ENCODE results near the gene BATF2. TPM values are rescaled to one million over a fixed set of nuclear protein-coding genes. Genes with fewer than 3 reads are reported as not detected.

BATF2 gene
- total RNA-seq, 1 experiment from 2014 or later = 0.72 TPM

- H3K4me3 Mint-ChIP-seq = peak overlapping the region; percentile 80 to 91
- Histone ChIP-seq H3K18ac (ENCODE audit: insufficient read length, low read depth, low read length) (no peak overlapping the region), H3K14ac (ENCODE audit: insufficient read depth, low read length) (no peak overlapping the region), H3T11ph (ENCODE audit: low read length) (no peak overlapping the region), H2AK5ac (ENCODE audit: insufficient read length, low read length) (no peak overlapping the region), H4K8ac (replicated peaks; ENCODE audit: insufficient read length, low read depth, low read length) (no peak overlapping the region), H4K91ac (ENCODE audit: insufficient read length, low read depth, low read length) (no peak overlapping the region), H4K20me1 (ENCODE audit: control insufficient read depth, insufficient read depth, insufficient read length) (no peaks in the 10 kb centered on the region), H3K79me2 (ENCODE audit: insufficient read depth, low read length) (peaks cover 2% of the 10 kb centered on the region; the same call in 1 of the 2 replicates), H4K5ac (ENCODE audit: insufficient read length, low read depth, low read length) (no peak overlapping the region), H3K23ac (ENCODE audit: insufficient read length, low read depth, low read length) (no peak overlapping the region), H2BK5ac (ENCODE audit: insufficient read length, low read length) (no peak overlapping the region), H2BK20ac (ENCODE audit: low read depth, low read length, poor library complexity, severe bottlenecking) (no peak overlapping the region), H3K4me1 (ENCODE audit: insufficient read depth, low read length) (no peaks in the 10 kb centered on the region), H3K9me3 (ENCODE audit: control insufficient read depth, low read depth, low read length) (no peaks in the 10 kb centered on the region), H3K4me2 (ENCODE audit: insufficient read depth, insufficient read length, low read length) (peak overlapping the region; percentile 67), H2BK12ac (ENCODE audit: insufficient read length, low read depth, low read length) (no peak overlapping the region), H3K23me2 (ENCODE audit: insufficient read length, low read depth, low read length, poor library complexity, severe bottlenecking) (peaks cover 4% of the 10 kb centered on the region), H3K9ac (ENCODE audit: extremely low read depth, insufficient read length, low read length) (no peak overlapping the region), H3K79me1 (ENCODE audit: insufficient read depth, low read depth, low read length, poor library complexity, severe bottlenecking) (no peaks in the 10 kb centered on the region), H2BK15ac (ENCODE audit: low read depth, low read length) (no peak overlapping the region), H2AFZ (ENCODE audit: low read length) (no peak overlapping the region), H3K4ac (ENCODE audit: low read depth, low read length) (no peak overlapping the region), H3K27ac (ENCODE audit: insufficient read length, low read depth, low read length) (peak overlapping the region; percentile 59), H3K56ac (ENCODE audit: insufficient read length, low read depth, low read length) (no peak overlapping the region), H3K27me3 (ENCODE audit: insufficient read depth, low read length) (no peaks in the 10 kb centered on the region), H2BK120ac (ENCODE audit: low read depth, low read length, poor library complexity, severe bottlenecking) (no peak overlapping the region)
- no peaks in the 10 kb centered on the region for H3K27me3 Mint-ChIP-seq (ENCODE audit: low read depth)
- peaks cover 4 to 10% of the 10 kb centered on the region in 2 experiments; a peak in 3 of 4 replicates for H3K4me1 Mint-ChIP-seq
- no peak for TF ChIP-seq CTCF (conservative IDR thresholded peaks at IDR 0.05)
- peaks cover 5 to 34% (median 25%) of the 10 kb centered on the region in 3 experiments; a peak in 6 of 7 replicates for H3K36me3 Mint-ChIP-seq (ENCODE audit: insufficient read depth in 1 of 3, low read depth in 3 of 3)
- DNase-seq = no peak
- no peaks in the 10 kb centered on the region for H3K9me3 Mint-ChIP-seq
- peak overlapping the region; percentile 97 to 98 (median 97); a peak in 6 of 7 replicates for H3K27ac Mint-ChIP-seq
- no CpG with 5 or more reads among the region's 7 CpGs for WGBS (ENCODE audit: extremely low coverage, insufficient read length, low lambda C conversion rate)
These were observed 43.7 kb upstream of the BATF2 start for GRCh38 chr11:65040520-65040846.

Data from H9 (cell line).